PC-3 (cell line): ENCODE results near the gene HK1. TPM values are rescaled to one million over a fixed set of nuclear protein-coding genes. Genes with fewer than 3 reads are reported as not detected.
"Not testable (repeated sequence)": the region's sequence is repeated elsewhere in the genome, so short reads cannot be mapped to it uniquely, and the experiment has no call there.

ENCODE experiments used
- ATAC-seq: fragments of 200-7000 bp; cut with Tn5 transposase; 2 replicates; pipeline ENCODE4 v1.9.1; 2020; ENCODE audit warnings: mild to moderate bottlenecking, moderate library complexity
- BruUV-seq: library from RNA; stranded (reverse); fragments of 400-500 nt; replicated peaks from 2 replicates; lab custom pipeline; 2021; lab: Mats Ljungman, UMichigan
- CTCF ChIA-PET: fragments of 300-600 bp; sonication (Branson Sonifier 250); formaldehyde crosslinking; loops from one replicate; lab custom pipeline; 2022; ENCODE audit warnings: antibody characterized with exemption; lab: Charles Lee
- POLR2A ChIA-PET: fragments of 300-600 bp; sonication (Branson Sonifier 250); formaldehyde crosslinking; loops from one replicate; lab custom pipeline; 2022; ENCODE audit warnings: antibody characterized with exemption; ENCODE audit not compliant: unreplicated experiment; lab: Charles Lee
- DNase-seq: peaks from one replicate; pipeline ENCODE4 v3.0.0-alpha.2; 2015
- H2AFZ ChIP-seq: fragments of 300-600 bp; sonication (generic); 2 replicates; pipeline ENCODE4 v1.6.0; 2016; ENCODE audit warnings: antibody characterized with exemption, low read length
- H3F3A ChIP-seq: fragments of 300-600 bp; sonication (generic); one replicate; pipeline ENCODE4 v1.6.0; 2017; ENCODE audit warnings: antibody characterized with exemption, low read length, control low read depth, mild to moderate bottlenecking; ENCODE audit not compliant: unreplicated experiment
- H3K27ac ChIP-seq: fragments of 300-600 bp; sonication (generic); 2 replicates; pipeline ENCODE4 v1.5.1; 2016; ENCODE audit warnings: mild to moderate bottlenecking, low read length
- H3K27me3 ChIP-seq: fragments of 300-600 bp; sonication (generic); 2 replicates; pipeline ENCODE4 v1.6.1; 2016; ENCODE audit warnings: low read length, mixed read lengths
- H3K36me3 ChIP-seq: fragments of 300-600 bp; sonication (generic); 2 replicates; pipeline ENCODE4 v1.6.1; 2016; ENCODE audit warnings: low read depth, mixed run types, low read length, mixed read lengths
- H3K4me1 ChIP-seq: fragments of 300-600 bp; sonication (generic); 2 replicates; pipeline ENCODE4 v1.5.1; 2016; ENCODE audit warnings: low read length; ENCODE audit not compliant: insufficient read depth
- H3K4me2 ChIP-seq: fragments of 300-600 bp; sonication (generic); 2 replicates; pipeline ENCODE4 v1.6.0; 2016; ENCODE audit warnings: low read length
- H3K4me3 ChIP-seq: fragments of 300-600 bp; sonication (generic); 2 replicates; pipeline ENCODE4 v1.5.1; 2016; ENCODE audit warnings: mild to moderate bottlenecking, low read length, mixed read lengths
- H3K79me2 ChIP-seq: fragments of 300-600 bp; sonication (generic); 2 replicates; pipeline ENCODE4 v1.6.1; 2017; ENCODE audit warnings: low read length, mixed read lengths
- H3K9ac ChIP-seq: fragments of 300-600 bp; sonication (generic); 2 replicates; pipeline ENCODE4 v1.6.0; 2016; ENCODE audit warnings: mild to moderate bottlenecking, low read length
- H3K9me2 ChIP-seq: fragments of 300-600 bp; sonication (generic); replicated peaks from 2 replicates; pipeline ENCODE4 v1.6.1; 2016; ENCODE audit warnings: mixed run types, low read length, mixed read lengths
- H3K9me3 ChIP-seq: fragments of 300-600 bp; sonication (generic); 2 replicates; pipeline ENCODE4 v1.6.1; 2016; ENCODE audit warnings: low read length, mixed read lengths
- H4K20me1 ChIP-seq: fragments of 300-600 bp; sonication (generic); 2 replicates; pipeline ENCODE4 v1.6.1; 2016; ENCODE audit warnings: low read length, mixed read lengths
- EZH2 ChIP-seq: fragments of 300-600 bp; sonication (generic); IDR thresholded peaks from one replicate; pipeline ENCODE4 v1.6.1; 2017; ENCODE audit warnings: antibody characterized with exemption, mild to moderate bottlenecking, low read length; ENCODE audit not compliant: unreplicated experiment
- EZH2phosphoT487 ChIP-seq: fragments of 300-600 bp; sonication (generic); IDR thresholded peaks from 2 replicates; pipeline ENCODE4 v1.6.1; 2018; ENCODE audit warnings: mild to moderate bottlenecking, antibody characterized with exemption, low read length, borderline replicate concordance
- intact Hi-C: fragments of 100-400 bp; cut with micrococcal nuclease; formaldehyde crosslinking; loops from 2 replicates; pipeline ENCODE4 v1.9.0; 2023
- total RNA-seq: library from RNA; depleted of rRNA; stranded (reverse); fragments of >200 nt; gene quantifications from 2 replicates; pipeline ENCODE4 v1.2.3, GENCODE V29; 2014
- TF ChIP-seq, protein P1 (sequence below): fragments of 300-600 bp; sonication (generic); conservative IDR thresholded peaks from 2 replicates; pipeline ENCODE4 v1.5.1; 2017; ENCODE audit warnings: antibody characterized with exemption, low read depth, mild to moderate bottlenecking, low read length

Gene HK1
- total RNA-seq, 1 experiment from 2014 or later, result 189 TPM

DNA sequence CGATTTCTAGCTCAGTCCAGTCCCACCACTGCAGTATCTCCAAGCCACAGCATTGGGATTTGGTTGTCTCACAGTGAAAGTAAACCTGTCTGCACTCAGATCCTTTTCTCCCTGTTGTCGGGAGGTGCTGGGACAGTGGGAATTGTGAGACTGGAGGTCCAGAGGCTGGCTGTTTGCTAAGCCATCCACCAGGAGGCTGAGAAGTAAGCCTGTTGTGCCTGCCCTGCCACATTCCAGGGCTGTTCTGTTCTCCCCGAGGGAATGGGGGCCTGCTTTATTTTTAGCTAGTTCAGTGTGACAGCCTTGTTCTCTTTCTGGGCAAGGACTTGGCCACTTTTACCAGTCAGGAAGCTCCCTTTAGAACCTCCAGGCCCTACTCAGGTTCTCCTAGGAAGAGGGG lies 54.9 kb downstream of the HK1 start:
- Histone ChIP-seq H3K9ac (0 out of 2 replicates have a peak overlapping the region, but pooled peaks have one; percentile 1), H3K9me3 (no peaks in the 10 kb centered on the region), H3F3A (no peaks in the 10 kb centered on the region), H3K4me3 (peak overlapping the region; percentile 17; the same call in 1 of the 2 replicates), H3K36me3 (peaks cover 8% of the 10 kb centered on the region; the same call in 1 of the 2 replicates), H3K27ac (peak overlapping the region; percentile 60), H3K9me2 (no peaks in the 10 kb centered on the region), H3K79me2 (peaks cover 99% of the 10 kb centered on the region), H2AFZ (peak overlapping the region; percentile 2; the same call in 1 of the 2 replicates), H4K20me1 (peaks cover 8% of the 10 kb centered on the region; the same call in 1 of the 2 replicates), H3K27me3 (no peaks in the 10 kb centered on the region), H3K4me1 (peaks cover 25% of the 10 kb centered on the region), H3K4me2 (peak overlapping the region; percentile 59)
- peak; percentile 87 for ATAC-seq
- no peak for TF ChIP-seq EZH2
- TF ChIP-seq, protein P1, sequence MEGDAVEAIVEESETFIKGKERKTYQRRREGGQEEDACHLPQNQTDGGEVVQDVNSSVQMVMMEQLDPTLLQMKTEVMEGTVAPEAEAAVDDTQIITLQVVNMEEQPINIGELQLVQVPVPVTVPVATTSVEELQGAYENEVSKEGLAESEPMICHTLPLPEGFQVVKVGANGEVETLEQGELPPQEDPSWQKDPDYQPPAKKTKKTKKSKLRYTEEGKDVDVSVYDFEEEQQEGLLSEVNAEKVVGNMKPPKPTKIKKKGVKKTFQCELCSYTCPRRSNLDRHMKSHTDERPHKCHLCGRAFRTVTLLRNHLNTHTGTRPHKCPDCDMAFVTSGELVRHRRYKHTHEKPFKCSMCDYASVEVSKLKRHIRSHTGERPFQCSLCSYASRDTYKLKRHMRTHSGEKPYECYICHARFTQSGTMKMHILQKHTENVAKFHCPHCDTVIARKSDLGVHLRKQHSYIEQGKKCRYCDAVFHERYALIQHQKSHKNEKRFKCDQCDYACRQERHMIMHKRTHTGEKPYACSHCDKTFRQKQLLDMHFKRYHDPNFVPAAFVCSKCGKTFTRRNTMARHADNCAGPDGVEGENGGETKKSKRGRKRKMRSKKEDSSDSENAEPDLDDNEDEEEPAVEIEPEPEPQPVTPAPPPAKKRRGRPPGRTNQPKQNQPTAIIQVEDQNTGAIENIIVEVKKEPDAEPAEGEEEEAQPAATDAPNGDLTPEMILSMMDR, result peak; percentile 65
- ChIA-PET CTCF (interaction anchor here (0.6 to 0.9 kb wide), 3 partner anchors 15 to 57 kb away, joined by 3 to 5 read pairs (median 3); no protein-coding TSS in a partner anchor), POLR2A (no interaction called here)
- intact Hi-C loops, result no loop called here
- no TSS peak for BruUV-seq
- peak; percentile 98 for DNase-seq

DNA sequence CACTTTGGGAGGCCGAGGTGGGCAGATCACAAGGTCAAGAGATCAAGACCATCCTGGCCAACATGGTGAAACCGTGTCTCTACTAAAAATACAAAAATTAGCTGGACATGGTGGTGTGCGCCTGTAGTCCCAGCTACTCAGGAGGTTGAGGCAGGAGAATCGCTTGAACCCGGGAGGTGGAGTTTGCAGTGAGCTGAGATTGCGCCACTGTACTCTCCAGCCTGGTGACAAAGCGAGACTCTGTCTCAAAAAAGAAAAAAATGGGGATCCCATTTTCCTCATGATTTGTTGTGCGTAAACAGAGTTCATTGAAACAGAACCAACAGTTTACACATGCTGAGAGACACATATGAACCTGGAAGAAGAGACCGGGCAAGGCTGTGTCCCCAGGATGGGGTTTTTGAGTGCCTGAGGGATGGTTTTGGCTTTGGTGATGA lies 55.6 kb downstream of the HK1 start:
- H3K9me2 ChIP-seq, POLR2A ChIA-PET, H3K4me3 ChIP-seq, BruUV-seq, DNase-seq, H3K9ac ChIP-seq, H3K4me2 ChIP-seq, H3K36me3 ChIP-seq, H2AFZ ChIP-seq, intact Hi-C loops, H3K9me3 ChIP-seq, H3F3A ChIP-seq, H3K27me3 ChIP-seq, ATAC-seq: not testable (repeated sequence)
- H3K4me1 ChIP-seq, result peaks cover 25% of the 10 kb centered on the region
- H3K79me2 ChIP-seq, result peaks cover 99% of the 10 kb centered on the region
- H4K20me1 ChIP-seq, result peaks cover 12% of the 10 kb centered on the region; the same call in 1 of the 2 replicates
- CTCF ChIA-PET, result interaction anchor here (0.6 to 0.9 kb wide), 3 partner anchors 16 to 56 kb away, joined by 3 to 5 read pairs (median 3); no protein-coding TSS in a partner anchor
- peak overlapping the region; percentile 60; the same call in 1 of the 2 replicates for H3K27ac ChIP-seq

DNA sequence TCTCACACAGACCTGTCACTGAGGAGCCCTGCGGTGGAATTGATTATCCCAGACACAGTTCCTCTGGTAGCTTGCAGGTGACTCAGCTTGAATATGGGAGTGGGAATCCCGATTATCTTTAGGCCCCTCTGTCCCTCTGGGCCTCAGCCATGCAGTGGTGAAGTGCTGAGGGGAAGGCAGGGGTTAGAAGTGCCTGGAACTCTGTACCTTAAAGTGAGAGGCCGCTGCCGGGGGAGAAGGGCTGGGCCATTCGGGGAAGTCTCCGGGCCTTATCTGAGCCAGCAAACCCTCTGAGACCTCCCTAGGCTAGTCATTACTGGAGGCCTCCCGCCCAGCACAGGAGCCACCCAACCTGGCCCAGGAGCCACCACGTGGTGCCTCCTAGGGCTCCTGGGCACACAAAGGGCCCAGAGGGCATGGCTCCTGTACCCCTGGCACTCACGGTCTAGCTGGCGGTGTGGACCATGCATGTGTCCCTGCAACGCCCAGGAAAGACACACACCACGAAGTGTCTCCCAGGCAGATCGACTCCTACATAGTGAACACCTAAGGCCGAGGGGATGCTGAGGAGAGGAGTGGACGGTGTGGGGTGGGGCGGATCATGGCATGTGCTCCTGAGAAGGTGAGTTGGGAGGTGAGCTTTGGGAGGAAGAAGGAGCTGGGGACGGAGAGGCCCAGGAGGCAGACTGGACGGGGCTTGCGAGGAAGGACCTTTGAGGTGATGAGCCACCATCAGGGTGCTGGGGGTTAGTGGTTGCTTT lies 56.2 kb downstream of the HK1 start:
- peaks cover 25% of the 10 kb centered on the region for H3K4me1 ChIP-seq
- no peak overlapping the region for H3K27ac ChIP-seq
- no peaks in the 10 kb centered on the region for H3K27me3 ChIP-seq
- POLR2A ChIA-PET, result interaction anchor here (0.5 kb wide), 1 partner anchor 15 kb away, joined by 3 read pairs; no protein-coding TSS in a partner anchor
- CTCF ChIA-PET, result no interaction called here
- no peak overlapping the region for H3K4me2 ChIP-seq
- no peak overlapping the region for H3K9ac ChIP-seq
- no peak for ATAC-seq
- H3K4me3 ChIP-seq, result no peak overlapping the region
- TF ChIP-seq, protein P1, result no peak
- TF ChIP-seq EZH2phosphoT487 (no peak), EZH2 (no peak)
- peaks cover 99% of the 10 kb centered on the region for H3K79me2 ChIP-seq
- no TSS peak for BruUV-seq
- H3F3A ChIP-seq, result no peaks in the 10 kb centered on the region
- DNase-seq, result no peak
- intact Hi-C loops, result no loop called here
- peaks cover 12% of the 10 kb centered on the region; the same call in 1 of the 2 replicates for H4K20me1 ChIP-seq
- no peak overlapping the region for H2AFZ ChIP-seq
- H3K36me3 ChIP-seq, result peaks cover 8% of the 10 kb centered on the region; the same call in 1 of the 2 replicates
- no peaks in the 10 kb centered on the region for H3K9me3 ChIP-seq
- no peaks in the 10 kb centered on the region for H3K9me2 ChIP-seq
